ENCODE data around the gene AJUBA.
"Not testable (repeated sequence)": the region's sequence is repeated elsewhere in the genome, so short reads cannot be mapped to it uniquely, and the experiment has no call there.

Gene AJUBA

GRCh38 chr14:22982477-22983245 is at the start of gene AJUBA:
TSS of gene AJUBA (minus strand) at chr14:22982551. CDS start at chr14:22982266, 285 bp downstream.
- no peak for DNase-seq (ENCODE audit: low spot score)

- no peak for DNase-seq (ENCODE audit: low spot score)
Measured at GRCh38 chr14:23030936-23031335, 48.6 kb upstream of the AJUBA start.

- DNase-seq (ENCODE audit: low spot score) = no peak
Measured at GRCh38 chr14:23028799-23029198, 46.4 kb upstream of the AJUBA start.

- no peak for DNase-seq (ENCODE audit: low spot score)
Measured at GRCh38 chr14:23025151-23025814, 42.9 kb upstream of the AJUBA start.

- no peak for DNase-seq (ENCODE audit: low spot score)
Measured at GRCh38 chr14:23024612-23025075, 42.3 kb upstream of the AJUBA start.

GRCh38 chr14:23023795-23024152 is 41.4 kb upstream of the AJUBA start:
- DNase-seq (ENCODE audit: low spot score) = no peak

- no peak for DNase-seq (ENCODE audit: low spot score)
Measured at GRCh38 chr14:23023022-23023794, 40.9 kb upstream of the AJUBA start.

- DNase-seq (ENCODE audit: low spot score) = no peak
Measured at GRCh38 chr14:23021889-23022442, 39.6 kb upstream of the AJUBA start.

GRCh38 chr14:23021434-23021833 is 39.1 kb upstream of the AJUBA start:
- DNase-seq (ENCODE audit: low spot score) = no peak

GRCh38 chr14:23020143-23021128 is 38.1 kb upstream of the AJUBA start:
- DNase-seq (ENCODE audit: low spot score) = no peak

GRCh38 chr14:23018107-23018506 is 35.8 kb upstream of the AJUBA start:
- DNase-seq (ENCODE audit: low spot score) = no peak

- DNase-seq (ENCODE audit: low spot score) = no peak
Measured at GRCh38 chr14:23017091-23017490, 34.7 kb upstream of the AJUBA start.

GRCh38 chr14:23015618-23016017 is 33.3 kb upstream of the AJUBA start:
- DNase-seq (ENCODE audit: low spot score) = no peak

GRCh38 chr14:23013749-23014054 is 31.4 kb upstream of the AJUBA start:
- not testable (repeated sequence) for DNase-seq (ENCODE audit: low spot score)

- DNase-seq (ENCODE audit: low spot score) = no peak
Measured at GRCh38 chr14:23013054-23013748, 30.9 kb upstream of the AJUBA start.

- DNase-seq (ENCODE audit: low spot score) = peak; percentile 80
Measured at GRCh38 chr14:23009939-23010726, 27.8 kb upstream of the AJUBA start, which contains the start of gene C14orf93. TSS of gene C14orf93 (minus strand) at chr14:23010143. CDS start at chr14:22999023, 11,120 bp downstream.

GRCh38 chr14:23009483-23009938 is 27.2 kb upstream of the AJUBA start:
- DNase-seq (ENCODE audit: low spot score) = no peak

GRCh38 chr14:23008831-23009230 is 26.5 kb upstream of the AJUBA start:
- peak; percentile 55 for DNase-seq (ENCODE audit: low spot score)

GRCh38 chr14:23006544-23007419 is 24.4 kb upstream of the AJUBA start:
- peak; percentile 99 for DNase-seq (ENCODE audit: low spot score)

Data from NAMALWA (cell line).